IMR-90 (cell line): ENCODE measurements around the gene POFUT2.

Experiments used
- CEBPB ChIP-seq: IDR thresholded peaks from 2 replicates; pipeline ENCODE4 v1.6.1; 2012; ENCODE audit warnings: low read depth, low read length, improper control_type of control experiment
- MXI1 ChIP-seq: IDR thresholded peaks from 2 replicates; pipeline ENCODE4 v1.6.1; 2012; ENCODE audit warnings: low read depth, mild to moderate bottlenecking, low read length, moderate library complexity, borderline replicate concordance
- POLR2A ChIP-seq: IDR thresholded peaks from 2 replicates; pipeline ENCODE4 v1.6.1; 2012; ENCODE audit warnings: mild to moderate bottlenecking, low read depth, low read length
- RAD21 ChIP-seq: IDR thresholded peaks from 2 replicates; pipeline ENCODE4 v1.6.1; 2012; ENCODE audit warnings: low read length, improper control_type of control experiment
- SMC3 ChIP-seq: fragments of 150-350 bp; IDR thresholded peaks from 2 replicates; pipeline ENCODE4 v1.6.1; 2016; ENCODE audit warnings: low read depth, mild to moderate bottlenecking, antibody characterized with exemption, low read length, moderate library complexity
- TF ChIP-seq, protein P1 (sequence below): conservative IDR thresholded peaks from 2 replicates; pipeline ENCODE4 v1.5.1; 2012; ENCODE audit warnings: mild to moderate bottlenecking, low read depth, low read length, improper control_type of control experiment

DNA sequence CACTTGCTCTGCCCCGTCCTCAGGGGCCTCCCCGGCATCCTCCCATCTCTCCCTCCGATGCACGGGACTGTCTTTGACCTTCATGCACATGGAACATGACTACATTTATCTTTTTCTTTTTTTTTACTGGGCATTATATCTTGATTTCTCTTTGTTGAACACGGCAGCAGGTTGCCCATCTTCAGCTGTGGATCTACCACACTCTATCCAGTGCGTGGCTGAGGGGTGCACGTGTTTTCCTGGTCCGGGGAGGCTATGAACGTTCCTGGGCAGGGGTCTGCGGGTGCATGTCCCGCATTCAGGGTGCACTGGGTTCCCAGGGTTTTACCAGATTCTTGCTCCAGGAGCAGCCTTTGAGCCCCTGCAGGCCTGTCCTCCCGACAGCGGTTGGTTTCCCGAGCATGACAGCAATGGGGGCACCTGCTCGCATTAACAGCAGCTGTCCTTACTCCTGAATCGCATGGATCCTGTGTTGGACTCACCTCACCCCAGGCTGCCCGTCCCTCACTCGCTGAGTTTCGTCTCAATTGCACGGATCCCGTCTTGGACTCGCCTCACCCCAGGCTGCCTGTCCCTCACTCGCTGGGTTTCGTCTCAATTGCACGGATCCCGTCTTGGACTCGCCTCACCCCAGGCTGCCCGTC is 7.4 kb downstream of the POFUT2 start:
- TF ChIP-seq, protein P1, sequence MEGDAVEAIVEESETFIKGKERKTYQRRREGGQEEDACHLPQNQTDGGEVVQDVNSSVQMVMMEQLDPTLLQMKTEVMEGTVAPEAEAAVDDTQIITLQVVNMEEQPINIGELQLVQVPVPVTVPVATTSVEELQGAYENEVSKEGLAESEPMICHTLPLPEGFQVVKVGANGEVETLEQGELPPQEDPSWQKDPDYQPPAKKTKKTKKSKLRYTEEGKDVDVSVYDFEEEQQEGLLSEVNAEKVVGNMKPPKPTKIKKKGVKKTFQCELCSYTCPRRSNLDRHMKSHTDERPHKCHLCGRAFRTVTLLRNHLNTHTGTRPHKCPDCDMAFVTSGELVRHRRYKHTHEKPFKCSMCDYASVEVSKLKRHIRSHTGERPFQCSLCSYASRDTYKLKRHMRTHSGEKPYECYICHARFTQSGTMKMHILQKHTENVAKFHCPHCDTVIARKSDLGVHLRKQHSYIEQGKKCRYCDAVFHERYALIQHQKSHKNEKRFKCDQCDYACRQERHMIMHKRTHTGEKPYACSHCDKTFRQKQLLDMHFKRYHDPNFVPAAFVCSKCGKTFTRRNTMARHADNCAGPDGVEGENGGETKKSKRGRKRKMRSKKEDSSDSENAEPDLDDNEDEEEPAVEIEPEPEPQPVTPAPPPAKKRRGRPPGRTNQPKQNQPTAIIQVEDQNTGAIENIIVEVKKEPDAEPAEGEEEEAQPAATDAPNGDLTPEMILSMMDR = no peak
- TF ChIP-seq RAD21 (no peak), POLR2A (no peak), CEBPB (no peak), SMC3 (no peak), MXI1 (no peak)
